Esophagus squamous epithelium (tissue), 5 donors: ENCODE results near the gene PTPN14. TPM values are rescaled to one million over a fixed set of nuclear protein-coding genes. Genes with fewer than 3 reads are reported as not detected.

ENCODE experiments used
- DNase-seq: peaks from one replicate; lab custom pipeline; 2025; lab: John Stamatoyannopoulos, UW
- H3K27ac ChIP-seq, 4 donors: fragments of 200-600 bp; sonication (generic); one replicate each; pipeline ENCODE4 v1.5.1; 2016 to 2019; ENCODE audit warnings: mild to moderate bottlenecking in 1 of 4
- H3K27me3 ChIP-seq, 4 donors: fragments of 200-600 bp; sonication (generic); 1 replicate in 3 of 4; 2 replicates in 1 of 4; pipeline versions ENCODE4 v1.5.1 to v1.6.0; 2017 to 2021; ENCODE audit warnings: antibody characterized with exemption in 1 of 4
- H3K36me3 ChIP-seq, 3 donors: fragments of 200-600 bp; sonication (generic); one replicate each; pipeline ENCODE4 v1.5.1; 2016 to 2019
- H3K4me1 ChIP-seq, 3 donors: fragments of 200-600 bp; sonication (generic); one replicate each; pipeline ENCODE4 v1.5.1; 2017 to 2019
- H3K4me3 ChIP-seq, 4 donors: fragments of 200-600 bp; sonication (generic); 1 replicate in 3 of 4; 2 replicates in 1 of 4; pipeline ENCODE4 v1.5.1; 2016 to 2019; ENCODE audit warnings: mild to moderate bottlenecking in 2 of 4, moderate library complexity in 1 of 4
- H3K9me3 ChIP-seq, 3 donors: fragments of 200-600 bp; sonication (generic); one replicate each; pipeline ENCODE4 v1.5.1; 2016 to 2019
- POLR2A ChIP-seq, 4 donors: fragments of 450-650 bp; IDR thresholded peaks; one replicate each; pipeline ENCODE4 v1.6.1; 2017; ENCODE audit warnings: antibody characterized with exemption in 4 of 4, mild to moderate bottlenecking in 4 of 4, moderate library complexity in 3 of 4
- WGBS, 2 donors: methylation state at CpG; one replicate each; pipeline ENCODE4 v1.1.5; 2018; 5-methylcytosine and 5-hydroxymethylcytosine counted together
- intact Hi-C: fragments of 100-400 bp; cut with DNase I; formaldehyde crosslinking; loops from one replicate; pipeline ENCODE4 v1.15.0; 2022
- total RNA-seq, 4 donors: library from RNA; depleted of rRNA; stranded (reverse); fragments of >200 nt; gene quantifications; one replicate each; pipeline ENCODE4 v1.1.0, GENCODE V29; 2016
- TF ChIP-seq, protein P1 (sequence below), 6 experiments: fragments of 450-650 bp in 4 of 6; fragments of 200-600 bp in 2 of 6; sonication (generic) in 2 of 6; IDR thresholded peaks; one replicate each; pipeline ENCODE4 v1.5.1; 2016 to 2019; ENCODE audit warnings: antibody characterized with exemption in 6 of 6, mild to moderate bottlenecking in 4 of 6, moderate library complexity in 4 of 6
- donor health status: DM: yes; HTN: yes; CAD: no.

PTPN14 gene
- total RNA-seq, 4 donors from 2014 or later = 14.4 to 28.8 (median 15.7) TPM

DNA sequence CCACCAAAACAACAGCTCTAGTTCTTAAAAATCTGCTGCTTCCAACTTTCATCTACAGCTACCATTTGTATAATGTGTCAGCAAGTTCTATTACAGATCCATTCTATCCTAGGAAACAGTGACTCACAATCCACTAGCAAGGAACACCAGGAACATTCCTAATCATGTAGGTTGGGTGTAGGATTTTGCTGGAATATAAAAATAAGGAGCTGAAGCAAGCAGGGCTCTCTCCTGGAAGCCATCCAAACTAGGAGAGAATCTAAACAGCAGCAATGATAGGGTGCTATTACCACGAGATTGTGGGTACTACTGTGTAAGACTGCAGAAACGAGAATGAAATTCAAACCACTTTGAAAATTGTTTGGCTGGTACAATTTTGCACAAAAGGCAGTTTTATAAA, 135.0 kb downstream of the PTPN14 start:
- DNase-seq = no peak
- 18 to 34% methylated on average over 2 of the region's 2 CpGs for WGBS, 2 donors
- Histone ChIP-seq H3K4me1 (peaks cover 0 to 69% (median 28%) of the 10 kb centered on the region in 3 donors), H3K9me3 (no peaks in the 10 kb centered on the region), H3K27ac (peak overlapping the region in 3 of 4 donors; percentile 43 to 68 (median 44)), H3K4me3 (no peak overlapping the region), H3K36me3 (no peaks in the 10 kb centered on the region), H3K27me3 (no peaks in the 10 kb centered on the region)
- TF ChIP-seq, protein P1, sequence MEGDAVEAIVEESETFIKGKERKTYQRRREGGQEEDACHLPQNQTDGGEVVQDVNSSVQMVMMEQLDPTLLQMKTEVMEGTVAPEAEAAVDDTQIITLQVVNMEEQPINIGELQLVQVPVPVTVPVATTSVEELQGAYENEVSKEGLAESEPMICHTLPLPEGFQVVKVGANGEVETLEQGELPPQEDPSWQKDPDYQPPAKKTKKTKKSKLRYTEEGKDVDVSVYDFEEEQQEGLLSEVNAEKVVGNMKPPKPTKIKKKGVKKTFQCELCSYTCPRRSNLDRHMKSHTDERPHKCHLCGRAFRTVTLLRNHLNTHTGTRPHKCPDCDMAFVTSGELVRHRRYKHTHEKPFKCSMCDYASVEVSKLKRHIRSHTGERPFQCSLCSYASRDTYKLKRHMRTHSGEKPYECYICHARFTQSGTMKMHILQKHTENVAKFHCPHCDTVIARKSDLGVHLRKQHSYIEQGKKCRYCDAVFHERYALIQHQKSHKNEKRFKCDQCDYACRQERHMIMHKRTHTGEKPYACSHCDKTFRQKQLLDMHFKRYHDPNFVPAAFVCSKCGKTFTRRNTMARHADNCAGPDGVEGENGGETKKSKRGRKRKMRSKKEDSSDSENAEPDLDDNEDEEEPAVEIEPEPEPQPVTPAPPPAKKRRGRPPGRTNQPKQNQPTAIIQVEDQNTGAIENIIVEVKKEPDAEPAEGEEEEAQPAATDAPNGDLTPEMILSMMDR (IDR thresholded peaks at IDR 0.05) = no peak
- TF ChIP-seq POLR2A (IDR thresholded peaks at IDR 0.05) = no peak
- intact Hi-C loops = no loop called here

- H3K4me1 ChIP-seq = peaks cover 0 to 56% (median 25%) of the 10 kb centered on the region in 3 donors
- no peak for DNase-seq
- no peaks in the 10 kb centered on the region for H3K27me3 ChIP-seq
- WGBS, 2 donors = 41 to 53% methylated on average over 5 of the region's 5 CpGs
- TF ChIP-seq POLR2A (IDR thresholded peaks at IDR 0.05) = no peak
- TF ChIP-seq, protein P1 (IDR thresholded peaks at IDR 0.05) = no peak
- no peak overlapping the region for H3K4me3 ChIP-seq
- no peaks in the 10 kb centered on the region for H3K9me3 ChIP-seq
- intact Hi-C loops = no loop called here
- peaks cover 0 to 11% (median 0%) of the 10 kb centered on the region in 3 donors for H3K36me3 ChIP-seq
- H3K27ac ChIP-seq = peak overlapping the region in 3 of 4 donors; percentile 4 to 68 (median 18)
Measured at GRCh38 chr1:214415131-214415530, 136.3 kb downstream of the PTPN14 start.

- intact Hi-C loops = no loop called here
- Histone ChIP-seq H3K4me1 (peaks cover 0 to 52% (median 23%) of the 10 kb centered on the region in 3 donors), H3K9me3 (no peaks in the 10 kb centered on the region), H3K27me3 (no peaks in the 10 kb centered on the region), H3K27ac (peak overlapping the region in 2 of 4 donors; percentile 4 to 10), H3K36me3 (peaks cover 0 to 15% (median 0%) of the 10 kb centered on the region in 3 donors), H3K4me3 (no peak overlapping the region)
- no peak for DNase-seq
- TF ChIP-seq, protein P1 (IDR thresholded peaks at IDR 0.05) = no peak
- TF ChIP-seq POLR2A (IDR thresholded peaks at IDR 0.05) = no peak
- 51 to 55% methylated on average over 3 to 4 of the region's 4 CpGs for WGBS, 2 donors
Measured at GRCh38 chr1:214414691-214415090, 136.7 kb downstream of the PTPN14 start.

DNA sequence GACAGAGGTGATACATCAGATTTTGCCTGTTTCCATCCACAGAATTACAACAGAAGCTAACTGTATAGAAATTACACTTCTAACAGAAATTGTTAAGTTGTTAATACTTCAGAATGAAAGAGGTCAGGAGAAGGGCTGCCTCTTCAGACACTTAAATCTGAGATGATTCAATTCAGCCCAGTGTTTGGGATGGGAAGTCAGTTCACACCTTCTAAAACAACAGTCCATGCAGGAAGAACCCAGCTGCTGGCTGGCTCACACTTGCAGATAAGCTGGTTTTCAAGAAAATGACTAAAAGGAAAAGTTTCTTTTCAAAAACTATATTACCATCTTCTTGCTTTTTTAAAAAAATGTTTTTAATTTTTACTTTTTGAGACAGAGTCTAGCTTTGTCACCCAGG, 138.1 kb downstream of the PTPN14 start:
- peaks cover 0 to 21% (median 0%) of the 10 kb centered on the region in 3 donors for H3K36me3 ChIP-seq
- H3K27ac ChIP-seq = no peak overlapping the region
- no peak for DNase-seq
- H3K9me3 ChIP-seq = no peaks in the 10 kb centered on the region
- no peak overlapping the region for H3K4me3 ChIP-seq
- H3K27me3 ChIP-seq = no peaks in the 10 kb centered on the region
- no peak for TF ChIP-seq POLR2A (IDR thresholded peaks at IDR 0.05)
- TF ChIP-seq, protein P1 (IDR thresholded peaks at IDR 0.05) = no peak
- intact Hi-C loops = no loop called here
- H3K4me1 ChIP-seq = peaks cover 0 to 38% (median 9%) of the 10 kb centered on the region in 3 donors

- H3K4me3 ChIP-seq = no peak overlapping the region
- TF ChIP-seq, protein P1 (IDR thresholded peaks at IDR 0.05) = no peak
- peaks cover 0 to 8% (median 8%) of the 10 kb centered on the region in 3 donors for H3K4me1 ChIP-seq
- no peaks in the 10 kb centered on the region for H3K27me3 ChIP-seq
- intact Hi-C loops = no loop called here
- no peak for DNase-seq
- H3K9me3 ChIP-seq = no peaks in the 10 kb centered on the region
- 38 to 51% methylated on average over 9 of the region's 9 CpGs for whole genome bisulfite sequencing, 2 donors
- H3K27ac ChIP-seq = peak overlapping the region in 2 of 4 donors; percentile 37 to 52
- peaks cover 0 to 38% (median 0%) of the 10 kb centered on the region in 3 donors for H3K36me3 ChIP-seq
Measured at GRCh38 chr1:214404571-214405213, 146.7 kb downstream of the PTPN14 start.
